ENCODE data around the gene CIC.

CIC gene

DNA sequence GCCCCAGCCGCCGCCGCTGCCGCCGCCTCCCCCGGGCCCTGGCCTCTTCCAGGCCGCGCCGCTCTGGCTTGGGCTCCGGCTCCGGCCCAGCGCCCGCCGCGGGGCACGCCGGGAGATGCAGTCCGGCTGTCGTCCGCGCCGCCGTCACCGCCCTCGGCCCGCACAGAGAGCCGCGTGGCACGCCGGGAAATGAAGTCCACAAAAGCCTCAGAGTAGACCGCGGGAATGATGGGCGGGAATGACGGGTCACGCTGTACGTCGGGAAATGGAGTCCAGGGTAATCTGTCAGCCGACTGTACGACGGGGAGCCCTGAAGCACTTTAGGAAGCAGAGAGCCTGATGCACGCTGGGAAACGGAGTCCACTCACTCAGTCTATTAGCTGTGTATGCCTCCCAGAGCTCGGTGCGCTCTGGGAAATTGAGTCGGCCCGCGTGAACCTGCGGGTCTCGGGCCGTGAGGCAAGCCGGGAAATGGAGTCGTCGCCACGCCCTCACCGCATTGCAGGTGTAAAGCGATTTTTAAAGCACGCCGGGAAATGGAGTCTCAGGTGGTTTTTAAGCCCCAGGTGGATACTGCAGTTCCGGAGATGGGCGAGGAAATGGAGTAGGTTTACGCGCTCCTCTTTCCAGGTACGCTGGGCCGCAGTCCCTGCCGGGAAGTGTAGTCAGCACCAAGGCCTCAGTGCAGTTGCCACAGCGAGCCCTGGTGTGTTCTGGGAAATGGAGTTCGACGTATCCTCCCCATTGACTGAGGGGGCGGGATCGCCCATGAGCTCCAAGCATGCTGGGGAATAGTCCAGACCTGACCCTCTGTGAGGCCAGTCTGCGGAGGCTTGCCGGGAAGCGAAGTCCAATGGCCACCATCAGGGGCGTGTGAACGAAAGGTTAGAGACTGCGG lies 26.3 kb upstream of the CIC start, which contains the start of gene GSK3A:
Gene GSK3A, minus strand, starts transcription at position 91 of the 898 bp plus-strand sequence. CDS start 137 bp downstream, outside the sequence.
- DNase-seq (ENCODE audit: low read depth in 2 of 2): peak; percentile 99 to 100
- TF ChIP-seq, protein P1, sequence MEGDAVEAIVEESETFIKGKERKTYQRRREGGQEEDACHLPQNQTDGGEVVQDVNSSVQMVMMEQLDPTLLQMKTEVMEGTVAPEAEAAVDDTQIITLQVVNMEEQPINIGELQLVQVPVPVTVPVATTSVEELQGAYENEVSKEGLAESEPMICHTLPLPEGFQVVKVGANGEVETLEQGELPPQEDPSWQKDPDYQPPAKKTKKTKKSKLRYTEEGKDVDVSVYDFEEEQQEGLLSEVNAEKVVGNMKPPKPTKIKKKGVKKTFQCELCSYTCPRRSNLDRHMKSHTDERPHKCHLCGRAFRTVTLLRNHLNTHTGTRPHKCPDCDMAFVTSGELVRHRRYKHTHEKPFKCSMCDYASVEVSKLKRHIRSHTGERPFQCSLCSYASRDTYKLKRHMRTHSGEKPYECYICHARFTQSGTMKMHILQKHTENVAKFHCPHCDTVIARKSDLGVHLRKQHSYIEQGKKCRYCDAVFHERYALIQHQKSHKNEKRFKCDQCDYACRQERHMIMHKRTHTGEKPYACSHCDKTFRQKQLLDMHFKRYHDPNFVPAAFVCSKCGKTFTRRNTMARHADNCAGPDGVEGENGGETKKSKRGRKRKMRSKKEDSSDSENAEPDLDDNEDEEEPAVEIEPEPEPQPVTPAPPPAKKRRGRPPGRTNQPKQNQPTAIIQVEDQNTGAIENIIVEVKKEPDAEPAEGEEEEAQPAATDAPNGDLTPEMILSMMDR (IDR thresholded peaks at IDR 0.05; ENCODE audit: low read depth, low read length): no peak

GRCh38 chr19:42244347-42245220 lies 24.5 kb upstream of the CIC start:
- peak overlapping the region; percentile 53 to 68 for H3K4me3 ChIP-seq (replicated peaks in 1 of 2; ENCODE audit: low read depth in 2 of 2, low read length in 2 of 2)
- TF ChIP-seq, protein P1 (IDR thresholded peaks at IDR 0.05; ENCODE audit: low read depth, low read length): peak; percentile 74

More for the DNA sequence above, 26.3 kb upstream of the CIC start, which contains the start of gene GSK3A:
- H3K4me3 ChIP-seq (replicated peaks in 1 of 2; ENCODE audit: low read depth in 2 of 2, low read length in 2 of 2): peak within 1 kb of the TSS; percentile 66 to 68

DNA sequence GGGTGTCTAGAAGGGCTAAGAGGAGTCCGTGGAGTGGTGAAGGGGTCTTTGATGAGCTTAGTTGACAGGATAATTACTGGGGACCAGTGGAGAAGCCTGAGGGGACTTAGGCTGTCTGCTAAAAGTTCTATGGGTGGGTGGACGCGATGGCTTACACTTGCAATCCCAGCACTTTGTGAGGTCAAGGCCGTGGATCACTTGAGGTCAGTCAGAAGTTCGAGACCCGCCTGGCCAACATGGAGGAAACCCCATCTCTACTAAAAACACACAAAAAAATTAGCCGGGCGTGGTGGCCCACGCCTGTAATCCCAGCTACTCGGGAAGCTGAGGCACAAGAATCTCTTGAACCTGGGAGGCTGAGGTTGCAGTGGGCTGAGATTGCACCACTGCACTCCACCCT lies 23.8 kb upstream of the CIC start:
- H3K4me3 ChIP-seq (replicated peaks in 1 of 2; ENCODE audit: low read depth in 2 of 2, low read length in 2 of 2): peak overlapping the region; percentile 7 to 13

More at GRCh38 chr19:42244347-42245220, 24.5 kb upstream of the CIC start:
- DNase-seq (ENCODE audit: low read depth in 2 of 2): peak; percentile 94 to 95

GRCh38 chr19:42246143-42246921 lies 22.7 kb upstream of the CIC start:
- DNase-seq (ENCODE audit: low read depth in 2 of 2): peak; percentile 86 to 87

More for the DNA sequence above, 23.8 kb upstream of the CIC start:
- no peak for DNase-seq (ENCODE audit: low read depth in 2 of 2)
- TF ChIP-seq, protein P1 (IDR thresholded peaks at IDR 0.05; ENCODE audit: low read depth, low read length): no peak

DNA sequence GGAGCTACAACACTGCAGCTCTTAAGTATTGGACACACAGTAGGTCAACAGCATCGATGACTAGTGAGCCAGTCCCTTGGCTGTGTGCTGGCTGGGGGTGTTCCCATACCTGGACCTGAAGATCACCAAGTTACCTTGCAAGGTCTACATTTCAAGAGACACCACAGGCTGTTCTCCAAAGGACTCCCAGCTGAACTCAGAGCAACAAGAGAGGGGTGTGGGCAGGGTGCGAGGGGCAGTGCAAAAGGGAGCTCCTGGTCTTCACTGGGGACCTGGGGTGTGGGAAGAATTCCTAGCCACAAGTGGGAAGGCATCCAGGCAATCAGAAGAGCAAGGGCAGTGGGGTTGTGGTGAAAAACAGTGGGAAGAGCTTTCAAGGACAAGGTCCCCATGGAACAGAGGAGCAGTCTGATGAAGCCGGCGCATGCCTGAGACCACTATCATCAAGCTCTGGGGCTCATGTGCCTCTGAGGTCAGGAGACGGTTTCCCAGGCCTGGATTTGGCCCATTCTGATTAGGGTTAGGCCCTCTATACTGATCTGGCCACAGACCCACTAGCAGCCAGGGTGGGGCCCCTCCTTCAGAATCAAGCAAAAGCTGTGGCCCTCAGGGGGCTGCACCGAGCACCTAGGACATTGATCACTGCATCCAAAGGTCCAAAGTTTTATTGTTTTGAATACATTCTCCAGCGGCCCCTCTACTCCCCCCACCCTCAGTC lies 22.0 kb upstream of the CIC start:
- H3K4me3 ChIP-seq (replicated peaks in 1 of 2; ENCODE audit: low read depth in 2 of 2, low read length in 2 of 2): no peak overlapping the region
- TF ChIP-seq, protein P1 (IDR thresholded peaks at IDR 0.05; ENCODE audit: low read depth, low read length): no peak
- peak in 1 of 2 donors; percentile 25 for DNase-seq (ENCODE audit: low read depth in 2 of 2)

More at GRCh38 chr19:42246143-42246921, 22.7 kb upstream of the CIC start:
- no peak overlapping the region for H3K4me3 ChIP-seq (replicated peaks in 1 of 2; ENCODE audit: low read depth in 2 of 2, low read length in 2 of 2)
- TF ChIP-seq, protein P1 (IDR thresholded peaks at IDR 0.05; ENCODE audit: low read depth, low read length): peak; percentile 80
